HG03108 (cell line): ENCODE results near the gene OIT3.

Experiments
- ATAC-seq: cut with Tn5 transposase; IDR thresholded peaks from one replicate; pipeline ENCODE4 v1.9.1; 2021; ENCODE audit warnings: moderate library complexity; ENCODE audit not compliant: unreplicated experiment

Gene OIT3

GRCh38 chr10:72893136-72893798, at the start of gene OIT3:
OIT3 (plus strand) TSS chr10:72893739; CDS start chr10:72893799, 60 bp downstream.
- no peak for ATAC-seq

GRCh38 chr10:72846238-72846637, 47.3 kb upstream of the OIT3 start:
- ATAC-seq, result no peak

DNA sequence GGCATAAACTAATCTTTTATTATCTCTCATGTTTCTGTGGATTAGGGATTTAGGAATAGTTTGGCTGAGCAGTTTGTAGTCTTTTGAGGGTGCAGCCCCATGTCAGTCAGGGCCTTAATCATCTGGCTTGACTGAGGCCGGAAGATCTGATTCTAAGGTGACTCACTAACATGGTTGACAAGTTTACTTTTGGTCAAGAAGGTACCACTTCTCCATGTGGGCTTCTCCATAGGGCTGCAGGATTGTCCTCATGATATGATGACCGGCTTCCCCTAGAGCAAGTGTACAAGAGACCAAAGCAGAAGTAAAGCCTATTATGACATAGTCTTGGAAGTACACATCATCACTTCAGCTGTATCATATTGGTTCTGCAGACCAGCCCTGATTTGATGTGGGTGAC, 45.9 kb upstream of the OIT3 start:
- no peak for ATAC-seq

- ATAC-seq, result no peak
These were observed 42.7 kb upstream of the OIT3 start for GRCh38 chr10:72850861-72851260.

- ATAC-seq, result no peak
These were observed 42.0 kb upstream of the OIT3 start for GRCh38 chr10:72851509-72851908.

DNA sequence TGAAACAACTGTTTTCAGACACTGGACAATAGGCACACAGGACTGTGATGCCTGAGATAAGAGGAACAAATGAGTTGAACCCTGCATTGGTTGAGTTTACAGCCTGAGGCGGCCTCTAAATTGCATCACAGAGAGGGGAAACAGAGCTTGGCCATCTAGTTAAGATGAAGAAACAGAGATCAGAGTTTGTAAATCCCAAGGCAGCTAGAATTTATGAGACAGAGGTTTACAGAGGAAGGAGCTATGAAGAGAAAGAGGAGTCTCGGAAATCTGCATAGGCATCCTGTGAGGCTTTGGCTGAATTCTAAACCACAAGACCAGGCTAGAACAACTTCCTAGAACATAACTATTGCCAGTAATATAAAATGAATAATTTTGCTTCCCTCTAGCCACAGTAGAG, 41.0 kb upstream of the OIT3 start:
- ATAC-seq, result no peak

DNA sequence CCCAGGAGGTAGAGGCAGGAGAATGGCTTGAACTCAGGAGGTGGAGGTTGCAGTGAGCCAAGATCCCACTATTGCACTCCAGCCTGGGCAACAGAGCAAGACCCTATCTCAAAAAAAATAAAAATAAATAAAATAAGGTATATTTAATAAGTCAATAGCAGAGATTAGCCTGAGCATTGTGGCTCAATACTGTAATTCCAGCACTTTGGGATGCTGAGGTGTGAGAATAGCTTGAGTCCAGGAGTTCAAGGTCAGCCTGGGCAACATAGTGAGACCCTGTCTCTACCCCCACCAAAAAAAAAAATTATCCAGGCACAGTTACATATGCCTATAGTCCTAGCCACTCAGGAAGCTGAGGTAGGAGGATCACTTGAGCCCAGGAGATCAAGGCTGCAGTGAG, 38.4 kb upstream of the OIT3 start:
- ATAC-seq, result no peak

DNA sequence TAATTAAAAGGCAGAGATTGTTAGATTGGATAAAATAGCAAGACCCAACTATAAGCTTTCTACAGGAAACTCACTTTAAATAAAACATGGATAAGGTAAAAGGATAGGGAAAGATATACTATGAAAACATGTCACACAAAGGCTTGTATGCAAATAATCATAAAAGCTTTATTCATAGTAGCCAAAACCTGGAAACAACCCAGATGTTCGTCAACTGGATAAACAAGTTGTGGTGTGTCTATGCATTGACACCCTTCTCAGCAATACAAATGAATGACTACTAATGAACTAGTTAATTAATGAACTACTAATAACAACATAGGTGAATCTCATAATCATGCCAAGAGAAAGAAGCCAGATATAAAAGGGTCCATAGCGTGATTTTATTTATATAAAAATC, 37.7 kb upstream of the OIT3 start:
- ATAC-seq, result no peak

- ATAC-seq, result no peak
These were observed 35.5 kb upstream of the OIT3 start for GRCh38 chr10:72858067-72858466.

- ATAC-seq, result no peak
These were observed 30.6 kb upstream of the OIT3 start for GRCh38 chr10:72862957-72863356.

GRCh38 chr10:72875250-72876055, 18.1 kb upstream of the OIT3 start:
- no peak for ATAC-seq

- ATAC-seq, result no peak
These were observed 14.3 kb upstream of the OIT3 start for GRCh38 chr10:72879245-72879644.

- no peak for ATAC-seq
These were observed 12.2 kb upstream of the OIT3 start for GRCh38 chr10:72881291-72881690.

DNA sequence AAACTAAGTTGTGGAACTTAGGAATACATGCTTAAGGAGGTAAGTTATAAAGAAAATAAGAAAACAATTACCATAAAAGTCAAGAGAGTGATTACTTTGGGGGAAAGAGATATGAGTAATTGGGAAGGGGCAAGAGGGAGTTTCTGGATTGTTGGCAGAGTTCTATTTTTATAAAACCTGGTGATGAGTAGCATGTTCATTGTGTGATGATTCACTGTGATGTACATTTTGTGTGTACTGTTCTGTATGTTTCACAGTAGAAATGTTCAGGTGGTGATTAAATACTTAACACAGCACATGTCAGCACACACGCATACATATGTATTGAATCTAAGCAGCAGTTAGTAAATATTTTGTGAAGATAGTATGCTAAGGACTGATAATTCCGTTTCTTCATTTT, 9.7 kb upstream of the OIT3 start:
- ATAC-seq, result no peak

DNA sequence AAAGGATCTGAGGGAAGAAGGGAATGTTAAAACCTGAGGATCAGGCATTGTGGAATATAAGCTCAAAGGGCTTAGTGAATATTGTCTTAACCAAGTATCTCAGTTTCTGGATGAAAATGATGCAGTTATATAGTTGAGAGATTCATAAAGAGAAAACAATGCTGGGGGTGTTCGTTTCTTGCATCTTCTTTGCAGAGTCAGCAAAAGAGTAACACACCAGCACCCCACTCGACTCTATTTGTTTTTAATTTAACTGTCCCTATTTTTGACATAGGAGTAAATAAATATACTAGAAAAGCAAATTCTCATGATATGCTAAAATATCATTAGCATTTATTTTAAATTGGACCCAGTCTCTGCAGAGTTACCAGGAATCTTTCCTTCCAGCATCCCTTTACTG, 7.6 kb upstream of the OIT3 start:
- ATAC-seq, result no peak

DNA sequence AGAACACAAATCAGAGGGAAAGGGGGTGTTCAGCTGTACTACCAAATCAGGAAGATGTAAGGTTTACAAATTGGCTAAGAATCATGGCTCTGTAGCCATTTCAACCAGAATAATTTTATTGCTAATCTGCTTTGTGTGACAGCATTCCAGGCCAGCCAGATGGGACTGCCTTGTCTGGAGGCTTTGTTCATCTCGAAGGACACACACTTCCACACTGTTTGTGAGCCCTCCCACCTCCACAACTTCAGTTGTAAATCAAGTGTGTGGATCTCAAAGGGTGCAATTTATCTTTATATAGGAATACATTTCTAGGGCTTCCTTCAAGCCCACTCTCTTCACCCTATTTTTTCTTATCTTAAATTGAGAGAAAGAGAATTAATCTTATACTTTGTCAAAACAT, 6.9 kb upstream of the OIT3 start:
- ATAC-seq, result no peak

GRCh38 chr10:72887043-72887442, 6.5 kb upstream of the OIT3 start:
- ATAC-seq, result no peak

- no peak for ATAC-seq
These were observed 5.3 kb upstream of the OIT3 start for GRCh38 chr10:72888151-72888638.

- ATAC-seq, result no peak
These were observed 4.1 kb upstream of the OIT3 start for GRCh38 chr10:72889391-72889831.

- ATAC-seq, result no peak
These were observed 3.5 kb upstream of the OIT3 start for GRCh38 chr10:72890086-72890485.

GRCh38 chr10:72895236-72895850, 1.8 kb downstream of the OIT3 start:
- ATAC-seq, result no peak

GRCh38 chr10:72898616-72899015, 5.1 kb downstream of the OIT3 start:
- no peak for ATAC-seq
